Tibial artery (tissue), 4 donors: ENCODE results near the gene ZNF688.

Experiments
- DNase-seq, 2 donors: peaks; one replicate each; pipeline ENCODE4 v3.0.0-alpha.2; 2019
- H3K27ac ChIP-seq, 2 donors: fragments of 200-600 bp; sonication (generic) in 1 of 2; 1 replicate in 1 of 2; 2 replicates in 1 of 2; pipeline ENCODE4 v1.5.1; 2018 to 2019; ENCODE audit warnings: mild to moderate bottlenecking in 1 of 2
- H3K27me3 ChIP-seq, 2 donors: fragments of 200-600 bp; sonication (generic) in 1 of 2; one replicate each; pipeline versions ENCODE4 v1.5.1 to v1.6.0; 2016 to 2019
- H3K36me3 ChIP-seq, 3 donors: fragments of 200-600 bp; sonication (generic) in 2 of 3; one replicate each; pipeline ENCODE4 v1.5.1; 2016 to 2019; ENCODE audit warnings: mild to moderate bottlenecking in 2 of 3
- H3K4me1 ChIP-seq, 4 donors: fragments of 200-600 bp; sonication (generic) in 2 of 4; 1 replicate in 3 of 4; 2 replicates in 1 of 4; pipeline ENCODE4 v1.5.1; 2016 to 2019
- H3K4me3 ChIP-seq, 2 donors: fragments of 200-600 bp; sonication (generic) in 1 of 2; 1 replicate in 1 of 2; 2 replicates in 1 of 2; pipeline ENCODE4 v1.5.1; 2018 to 2019; ENCODE audit warnings: mild to moderate bottlenecking in 2 of 2
- H3K9me3 ChIP-seq, 3 donors: fragments of 200-600 bp; sonication (generic) in 1 of 3; one replicate each; pipeline ENCODE4 v1.5.1; 2016 to 2019
- CTCF ChIP-seq, 2 experiments: fragments of 200-600 bp in 1 of 2; fragments of 450-650 bp in 1 of 2; IDR thresholded peaks; one replicate each; pipeline ENCODE4 v1.5.1; 2017 to 2019; ENCODE audit warnings: antibody characterized with exemption in 2 of 2, mild to moderate bottlenecking in 1 of 2, moderate library complexity in 1 of 2
- intact Hi-C: fragments of 100-400 bp; cut with DNase I; formaldehyde crosslinking; loops from one replicate; pipeline ENCODE4 v1.15.0; 2023; ENCODE audit warnings: low total_unique reads

The ZNF688 gene

DNA sequence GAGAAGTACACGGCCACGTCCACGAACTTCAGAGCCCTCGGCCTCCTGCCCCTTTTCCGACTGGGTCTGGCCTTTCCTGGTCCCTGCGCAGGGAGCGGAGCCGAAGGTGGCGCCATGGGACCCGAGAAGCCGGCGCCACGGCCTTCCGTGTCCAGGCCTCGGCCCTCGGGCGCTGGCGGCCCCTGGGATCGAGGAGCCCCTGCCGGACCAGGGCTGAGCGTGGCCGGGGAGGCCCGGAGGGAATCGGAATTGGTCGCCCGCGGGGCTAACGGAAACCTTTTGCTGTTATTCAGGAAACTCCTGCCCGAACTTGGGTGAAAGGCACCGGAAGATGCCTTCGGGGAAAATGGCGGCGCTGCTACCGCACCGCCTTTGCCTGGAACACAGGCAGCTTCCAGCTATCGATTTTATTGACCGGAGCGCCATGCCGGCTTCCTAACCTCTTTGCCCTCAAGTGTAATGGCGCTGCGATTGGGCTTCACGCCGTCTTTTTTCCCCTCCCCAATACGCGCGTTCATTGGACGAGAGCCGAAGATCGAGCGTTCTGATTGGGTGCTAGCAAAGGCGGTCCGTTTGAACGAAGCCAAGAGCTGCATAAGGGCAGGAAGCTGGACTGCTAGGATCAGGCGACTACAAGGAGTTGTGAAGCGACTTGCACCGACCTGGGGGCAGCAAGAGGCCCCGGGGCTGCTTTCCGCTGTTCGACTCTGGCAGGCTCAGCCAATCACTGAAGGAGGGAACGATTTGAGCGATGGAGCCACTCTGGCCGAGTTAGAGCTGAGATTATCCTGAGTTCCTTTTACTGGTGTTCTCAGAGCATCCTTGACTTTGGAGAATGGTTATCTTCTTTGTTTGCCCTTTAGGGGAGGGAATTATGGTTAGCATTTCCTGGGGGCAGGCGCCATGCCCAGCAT lies 38.7 kb upstream of the ZNF688 start, which contains the start of gene ZNF689:
ZNF689 (minus strand) TSS at position 464 of the 914 bp plus-strand sequence; CDS start at position 116, 348 bp downstream.
- no peak for TF ChIP-seq CTCF (IDR thresholded peaks at IDR 0.05)
- Histone ChIP-seq H3K9me3 (no peaks in the 10 kb centered on the region), H3K4me3 (peak within 1 kb of the TSS; percentile 95 to 98), H3K36me3 (peaks cover 15 to 30% (median 24%) of the 10 kb centered on the region in 3 donors), H3K4me1 (peaks cover 6 to 28% (median 13%) of the 10 kb centered on the region in 4 donors), H3K27me3 (peaks cover 0 to 3% of the 10 kb centered on the region in 2 donors), H3K27ac (peak within 1 kb of the TSS; percentile 97 to 98)
- intact Hi-C loops: no loop called here
- DNase-seq: peak; percentile 94 to 97

GRCh38 chr16:30609002-30609925 lies 37.8 kb upstream of the ZNF688 start:
- no peaks in the 10 kb centered on the region for H3K9me3 ChIP-seq
- no peak for TF ChIP-seq CTCF (IDR thresholded peaks at IDR 0.05)
- peaks cover 24 to 39% (median 34%) of the 10 kb centered on the region in 3 donors for H3K36me3 ChIP-seq
- peak overlapping the region; percentile 95 to 98 for H3K4me3 ChIP-seq
- H3K27ac ChIP-seq: peak overlapping the region; percentile 97 to 98
- intact Hi-C loops: no loop called here
- DNase-seq: peak; percentile 33 to 74
- H3K27me3 ChIP-seq: no peaks in the 10 kb centered on the region
- H3K4me1 ChIP-seq: peaks cover 6 to 28% (median 13%) of the 10 kb centered on the region in 4 donors

- Histone ChIP-seq H3K27me3 (no peaks in the 10 kb centered on the region), H3K4me1 (peaks cover 6 to 28% (median 13%) of the 10 kb centered on the region in 4 donors), H3K36me3 (peaks cover 31 to 64% (median 46%) of the 10 kb centered on the region in 3 donors), H3K27ac (no peak overlapping the region), H3K4me3 (no peak overlapping the region), H3K9me3 (no peaks in the 10 kb centered on the region)
- no peak for DNase-seq
- TF ChIP-seq CTCF (IDR thresholded peaks at IDR 0.05): no peak
- intact Hi-C loops: no loop called here
Observed at GRCh38 chr16:30606004-30606403, 34.5 kb upstream of the ZNF688 start.

GRCh38 chr16:30605158-30605557 lies 33.6 kb upstream of the ZNF688 start:
- DNase-seq: no peak

More at GRCh38 chr16:30605158-30605557, 33.6 kb upstream of the ZNF688 start:
- H3K27ac ChIP-seq: no peak overlapping the region
- no peaks in the 10 kb centered on the region for H3K27me3 ChIP-seq
- H3K9me3 ChIP-seq: no peaks in the 10 kb centered on the region
- peaks cover 0 to 21% (median 7%) of the 10 kb centered on the region in 4 donors for H3K4me1 ChIP-seq
- intact Hi-C loops: no loop called here
- H3K4me3 ChIP-seq: no peak overlapping the region
- peaks cover 31 to 64% (median 46%) of the 10 kb centered on the region in 3 donors for H3K36me3 ChIP-seq
- TF ChIP-seq CTCF (IDR thresholded peaks at IDR 0.05): no peak
